Adipose tissue (tissue), 3 donors: Measurements from ENCODE around the gene PTEN. TPM values are rescaled to one million over a fixed set of nuclear protein-coding genes. Genes with fewer than 3 reads are reported as not detected.

Source experiments
- H3K27ac ChIP-seq: one replicate; pipeline ENCODE4 v1.5.1; 2013; ENCODE audit warnings: low read depth, low read length
- WGBS, 3 donors: extraction: QIAGEN DNeasy Blood & Tissue Kit; methylation state at CpG; one replicate each; pipeline ENCODE4 v1.1.7; 2013; 5-methylcytosine and 5-hydroxymethylcytosine counted together
- polyA plus RNA-seq, 3 donors: library from polyadenylated mRNA; stranded (reverse); fragments of 200-250 nt; gene quantifications; one replicate each; pipeline ENCODE4 v1.2.3, GENCODE V29; 2013
- donor health status: healthy with polysubstance abuse.
- donor health status: Bipolar disorder and iron deficiency.
- donor health status: healthy.

PTEN gene
- polyA plus RNA-seq, 3 donors = 18.1 to 106 (median 46.5) TPM

DNA sequence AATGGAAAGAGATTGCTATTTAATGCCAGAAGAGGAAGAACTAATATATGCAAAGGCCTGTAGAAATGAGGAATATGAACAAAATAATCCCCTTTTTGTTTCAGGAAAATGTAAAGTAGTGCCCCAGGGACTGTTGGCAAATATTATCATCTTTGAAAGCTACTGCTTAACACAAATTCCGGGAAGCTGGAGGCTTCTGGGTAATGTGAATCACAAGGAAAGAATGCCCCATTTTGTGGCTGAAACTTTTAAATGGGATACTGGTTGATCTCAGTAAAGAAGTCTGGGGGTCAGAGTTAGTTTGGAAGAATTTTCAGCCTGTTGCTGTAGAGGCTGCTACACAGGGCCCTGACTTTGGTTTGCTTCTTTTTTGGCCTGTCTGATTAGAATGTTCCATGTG lies 141.0 kb downstream of the PTEN start:
- WGBS, 3 donors = 56 to 83% (median 83%) methylated on average over 1 of the region's 1 CpG
- no peak overlapping the region for H3K27ac ChIP-seq

- H3K27ac ChIP-seq = no peak overlapping the region
- 93 to 98% (median 95%) methylated on average over 6 of the region's 6 CpGs for WGBS, 3 donors
Measured at GRCh38 chr10:88006261-88006660, 142.8 kb downstream of the PTEN start.

GRCh38 chr10:88008866-88009470 lies 145.5 kb downstream of the PTEN start:
- WGBS, 3 donors = 81 to 100% (median 92%) methylated on average over 1 of the region's 1 CpG
- no peak overlapping the region for H3K27ac ChIP-seq

- no peak overlapping the region for H3K27ac ChIP-seq
- 68 to 80% (median 71%) methylated on average over 4 of the region's 4 CpGs for WGBS, 3 donors
Measured at GRCh38 chr10:88012641-88013040, 149.2 kb downstream of the PTEN start.

DNA sequence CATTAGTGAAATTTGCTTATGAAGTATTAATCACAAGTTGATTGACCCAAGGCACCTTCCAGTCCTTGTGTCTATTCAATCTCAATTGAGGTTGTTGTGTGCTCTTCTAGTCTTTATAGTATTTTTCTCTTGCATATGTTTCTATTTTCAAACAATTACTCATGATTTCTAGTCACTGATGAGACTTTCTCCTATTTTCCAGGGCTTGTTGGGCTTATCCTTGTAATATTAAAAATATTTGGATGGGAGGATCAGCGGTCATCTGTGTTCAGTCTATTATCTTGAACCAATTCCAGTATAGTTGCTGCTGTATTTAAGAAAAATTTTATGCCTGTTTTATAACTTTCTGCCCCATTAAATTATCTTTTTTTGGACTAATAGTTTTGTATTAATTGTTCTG lies 154.4 kb downstream of the PTEN start:
- 74 to 91% (median 75%) methylated on average over 1 of the region's 1 CpG for WGBS, 3 donors
- H3K27ac ChIP-seq = no peak overlapping the region

DNA sequence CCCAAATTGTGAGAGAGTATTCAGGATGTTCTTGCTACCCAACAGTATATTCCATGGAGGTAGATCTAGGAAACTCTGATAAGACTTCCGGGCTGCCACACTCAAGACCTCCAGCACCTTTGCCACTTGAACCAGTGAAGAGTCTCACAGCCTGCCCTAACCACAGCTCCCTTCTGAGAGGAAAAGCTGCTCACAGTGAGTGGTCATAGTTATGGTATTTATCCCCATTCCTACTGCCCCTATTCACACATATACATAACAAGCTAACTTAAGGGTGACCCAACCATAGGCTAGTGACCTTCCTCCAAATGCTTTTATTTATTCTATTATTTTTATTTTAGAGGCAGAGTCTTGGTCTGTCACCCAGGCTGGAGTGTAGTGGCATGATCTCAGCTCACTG lies 156.3 kb downstream of the PTEN start:
- H3K27ac ChIP-seq = no peak overlapping the region
- WGBS, 3 donors = 91 to 100% (median 97%) methylated on average over 1 of the region's 1 CpG

Other genes with a start within 250 kb of the PTEN start
- 10 to 100 TPM; 12.7 to 36.7 (median 20.8) TPM for gene PAPSS2, start 203.7 kb upstream of the PTEN start, polyA plus RNA-seq
- gene ATAD1, start 45.4 kb upstream of the PTEN start, polyA plus RNA-seq = 10 to 100 TPM; 10.5 to 17.2 (median 11.1) TPM
- under 1 TPM; 0.20 to 0.90 (median 0.43) TPM for gene KLLN, start 92 bp upstream of the PTEN start, polyA plus RNA-seq